Fibroblast of skin of back (primary cell): ENCODE results near the gene UVRAG.
"Not testable (repeated sequence)": the region's sequence is repeated elsewhere in the genome, so short reads cannot be mapped to it uniquely, and the experiment has no call there.

Experiments used
- DNase-seq: peaks from one replicate; pipeline ENCODE4 v3.0.0-alpha.2; 2013

The UVRAG gene

GRCh38 chr11:75880343-75880742, 65.3 kb downstream of the UVRAG start:
- DNase-seq: not testable (repeated sequence)

GRCh38 chr11:75884321-75884720, 69.3 kb downstream of the UVRAG start:
- DNase-seq: no peak

GRCh38 chr11:75888416-75888815, 73.4 kb downstream of the UVRAG start:
- DNase-seq: no peak

DNA sequence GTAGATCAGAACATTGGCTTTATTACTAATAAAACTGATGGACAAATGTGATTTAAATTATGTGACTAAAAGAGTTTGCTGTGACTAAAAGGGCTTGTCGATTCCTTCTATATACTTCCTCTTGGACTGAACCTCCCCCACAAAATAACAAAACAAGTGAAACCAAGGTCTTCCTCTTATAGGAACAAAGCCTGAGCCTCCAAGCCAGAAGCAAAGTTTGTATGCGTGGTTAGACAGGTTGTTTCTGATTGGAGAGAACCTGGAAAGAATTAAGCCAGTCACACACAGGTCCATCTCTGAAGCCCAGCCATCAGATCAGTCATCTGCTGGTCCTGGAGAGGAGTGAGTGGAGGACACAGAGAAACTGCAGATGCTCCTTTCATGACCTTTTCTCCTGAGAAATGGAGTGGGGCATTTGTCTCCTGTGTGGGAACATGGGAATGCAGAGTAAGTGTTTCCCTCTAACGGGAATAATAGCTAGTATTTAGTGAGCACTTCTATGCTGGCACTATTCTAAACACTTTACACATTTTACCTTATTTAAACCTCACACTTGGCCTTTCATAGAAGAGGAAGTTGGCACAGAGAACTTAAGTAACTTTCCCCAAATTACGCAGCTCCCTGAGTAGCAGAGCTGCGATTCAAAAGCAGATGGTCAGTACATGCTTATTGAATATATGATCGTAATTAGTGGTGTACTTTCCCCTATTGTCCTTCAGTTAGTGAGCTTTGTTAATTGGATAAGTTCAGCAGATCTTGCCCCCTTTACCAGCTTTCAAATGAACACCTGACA, 77.1 kb downstream of the UVRAG start:
- DNase-seq: no peak

GRCh38 chr11:75893251-75893650, 78.2 kb downstream of the UVRAG start:
- no peak for DNase-seq

- DNase-seq: no peak
Measured at GRCh38 chr11:75894036-75894585, 79.1 kb downstream of the UVRAG start.

DNA sequence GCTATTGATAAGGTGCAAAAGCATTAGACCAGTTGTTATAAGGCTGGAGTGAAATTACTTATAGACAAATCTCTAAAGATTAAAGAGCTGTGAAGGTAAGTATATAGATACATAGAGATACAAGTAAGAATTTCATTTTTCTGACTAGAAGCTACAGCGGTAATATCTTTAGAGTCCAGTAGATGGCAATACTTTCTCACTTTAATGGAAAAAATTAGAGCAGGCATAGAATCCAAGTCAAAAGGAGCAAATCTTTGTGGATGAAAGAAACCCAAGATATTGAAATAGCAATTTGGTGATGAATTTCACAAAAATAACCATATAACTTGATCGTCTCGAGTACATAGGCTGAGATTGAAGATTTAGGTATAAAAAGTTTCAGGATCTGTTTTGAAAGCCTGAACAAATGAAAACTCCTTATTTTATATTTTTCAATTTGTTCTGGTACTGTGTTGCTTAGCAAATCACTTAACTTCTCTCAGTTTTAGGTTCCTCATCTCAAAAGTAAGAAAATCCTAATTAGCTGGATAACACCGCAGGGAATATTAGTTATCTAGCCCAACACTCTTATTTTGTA, 81.9 kb downstream of the UVRAG start:
- peak; percentile 61 for DNase-seq

GRCh38 chr11:75898871-75899270, 83.9 kb downstream of the UVRAG start:
- no peak for DNase-seq

- no peak for DNase-seq
Measured at GRCh38 chr11:75899806-75900205, 84.8 kb downstream of the UVRAG start.

DNA sequence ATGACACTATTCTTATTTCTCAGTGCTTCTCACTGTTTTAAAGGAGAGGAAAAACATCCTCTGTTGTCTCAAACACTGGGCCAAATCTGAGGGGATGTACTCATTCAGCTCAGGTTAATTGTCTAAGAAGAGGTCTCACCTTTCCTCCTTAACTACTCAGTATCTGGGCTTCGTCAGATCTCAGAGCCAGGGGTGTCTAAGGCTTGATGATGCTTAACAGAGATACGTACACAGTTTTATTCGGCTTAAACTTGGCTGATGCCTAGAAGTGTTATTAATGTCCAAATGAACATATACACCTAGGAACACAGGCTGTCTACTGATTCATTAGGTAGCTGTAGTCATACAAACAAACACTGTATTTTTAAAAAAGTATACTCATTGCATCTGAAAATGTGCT, 85.8 kb downstream of the UVRAG start:
- DNase-seq: no peak

- DNase-seq: peak; percentile 28
Measured at GRCh38 chr11:75902631-75903030, 87.6 kb downstream of the UVRAG start.

DNA sequence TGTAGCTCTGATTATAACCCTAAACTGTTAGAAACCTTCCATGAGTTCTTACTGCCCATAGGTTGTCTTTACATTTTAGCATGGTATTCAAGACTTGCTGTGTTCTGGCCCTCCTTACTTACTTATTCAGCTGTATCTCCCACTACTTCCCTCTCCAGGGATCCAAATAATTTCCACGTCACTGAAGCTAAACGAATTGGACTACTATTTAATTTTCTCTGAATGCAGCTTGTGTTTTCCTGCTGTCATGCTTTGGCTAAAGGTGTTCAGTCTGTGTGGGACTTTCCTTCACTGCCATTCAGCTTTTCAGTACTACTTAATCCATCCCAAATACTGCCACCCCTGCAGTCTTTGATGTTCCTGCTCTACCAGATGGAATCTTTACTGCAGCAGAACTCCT, 88.3 kb downstream of the UVRAG start:
- DNase-seq: no peak

GRCh38 chr11:75905434-75905833, 90.4 kb downstream of the UVRAG start:
- DNase-seq: no peak

DNA sequence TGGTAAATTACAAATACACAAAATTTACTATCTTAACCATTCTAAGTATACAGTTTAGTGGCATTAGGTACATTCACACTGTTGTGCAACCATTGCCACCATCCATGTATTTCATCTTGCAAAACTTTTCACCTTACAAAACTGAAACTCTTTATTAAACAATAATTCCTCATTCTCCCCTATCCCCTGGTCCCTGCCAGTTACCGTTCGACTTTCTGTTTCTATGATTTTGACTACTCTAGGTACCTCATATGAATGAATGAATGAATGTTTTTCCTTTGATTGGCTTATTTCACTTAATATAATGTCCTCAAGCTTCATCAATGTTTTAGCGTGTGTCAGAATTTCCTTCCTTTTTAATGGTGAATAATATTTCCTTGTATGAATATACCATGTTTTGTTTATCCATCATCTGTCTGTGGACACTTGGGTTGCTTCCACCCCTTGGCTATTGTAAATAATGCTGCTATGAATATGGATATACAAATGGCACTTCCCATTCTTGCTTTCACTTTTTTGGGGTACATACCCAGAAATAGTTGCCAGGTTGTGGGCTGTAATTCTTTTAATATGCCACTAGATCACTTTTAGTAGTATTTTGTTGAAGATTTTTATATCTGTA, 93.0 kb downstream of the UVRAG start:
- no peak for DNase-seq

GRCh38 chr11:75910426-75911145, 95.6 kb downstream of the UVRAG start:
- DNase-seq: peak; percentile 72

DNA sequence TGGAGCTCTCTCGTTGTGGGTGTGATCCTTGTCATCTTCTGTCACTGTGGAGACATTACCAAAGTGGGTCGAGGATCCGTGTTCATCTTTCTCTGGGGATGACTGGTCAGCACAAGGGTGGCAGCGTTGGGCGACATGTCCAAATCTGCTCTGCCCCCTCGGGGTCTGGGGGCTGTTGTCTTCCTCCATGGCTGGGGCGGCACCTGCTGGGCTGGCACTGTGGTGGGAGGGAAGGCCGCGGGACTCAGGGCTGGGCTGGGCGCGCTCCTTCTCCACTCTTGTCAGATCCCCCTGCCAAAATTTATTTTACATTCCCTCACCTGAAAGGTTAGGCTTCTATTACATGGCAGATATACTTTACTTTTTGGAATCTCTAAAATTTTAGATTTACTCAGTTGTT, 96.4 kb downstream of the UVRAG start:
- DNase-seq: no peak

GRCh38 chr11:75913984-75914383, 99.0 kb downstream of the UVRAG start:
- no peak for DNase-seq

GRCh38 chr11:75916882-75917281, 101.9 kb downstream of the UVRAG start:
- DNase-seq: no peak

DNA sequence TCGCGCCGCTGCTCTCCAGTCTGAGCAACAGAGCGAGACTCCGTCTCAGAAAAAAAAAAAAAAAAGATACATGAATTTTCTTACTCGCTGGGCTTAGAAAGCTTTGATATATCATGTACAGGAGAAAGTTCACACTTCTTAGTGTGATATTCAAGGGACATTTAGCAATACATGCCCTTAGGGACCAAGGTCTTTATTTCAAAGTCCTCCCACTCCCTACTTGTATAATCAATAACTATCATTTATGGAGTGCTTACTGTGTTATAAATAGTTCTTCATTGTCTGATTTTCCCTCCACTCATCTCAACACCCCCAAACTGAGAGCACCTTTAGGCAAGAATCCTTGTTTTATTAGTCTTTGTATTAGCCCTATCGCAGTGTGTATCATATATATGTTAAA, 103.3 kb downstream of the UVRAG start:
- DNase-seq: no peak

- DNase-seq: no peak
Measured at GRCh38 chr11:75919525-75919924, 104.5 kb downstream of the UVRAG start.

DNA sequence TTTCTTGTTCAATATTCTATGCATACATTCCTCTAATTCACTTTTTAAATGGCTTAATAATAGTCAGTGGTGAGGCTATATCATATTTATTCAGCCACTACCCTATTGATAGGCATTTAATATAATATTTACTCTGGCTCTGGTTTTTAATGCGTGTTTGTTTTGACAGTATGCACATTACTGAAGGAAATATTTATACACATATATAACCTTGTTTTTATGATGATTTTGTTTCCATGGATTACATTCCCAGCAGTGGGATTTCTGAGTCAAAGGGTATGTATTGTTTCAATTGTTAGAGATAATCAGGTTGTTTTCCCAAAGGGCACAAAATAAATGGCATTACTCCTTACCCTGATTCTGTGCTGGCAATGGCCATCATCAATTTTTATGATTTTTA, 105.8 kb downstream of the UVRAG start:
- no peak for DNase-seq

DNA sequence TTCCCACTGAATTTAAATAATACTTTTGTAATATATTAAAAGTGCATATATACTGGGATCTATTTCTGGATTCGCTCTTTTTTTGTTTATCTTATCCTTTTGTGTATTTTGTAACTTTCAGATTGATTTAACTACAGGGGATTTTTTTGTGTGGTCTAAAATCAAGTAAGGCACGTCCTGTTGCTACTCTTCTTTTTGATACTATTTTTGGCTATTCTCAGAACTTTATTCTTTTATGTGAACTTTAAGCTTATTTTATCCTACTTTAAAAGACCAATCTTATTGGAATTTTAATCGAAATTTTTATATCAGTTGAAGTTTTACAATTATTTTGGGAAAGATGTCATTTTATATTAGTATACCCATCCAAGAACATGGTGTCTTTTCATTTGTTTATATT, 106.8 kb downstream of the UVRAG start:
- no peak for DNase-seq
